DOHH2 (cell line): ENCODE measurements around the gene MAK.

ENCODE experiments used
- CTCF ChIP-seq: fragments of 200-600 bp; sonication (generic); IDR thresholded peaks from one replicate; pipeline ENCODE4 v1.5.1; 2014; ENCODE audit warnings: antibody characterized with exemption, mild to moderate bottlenecking, low read depth, low read length; ENCODE audit not compliant: poor library complexity, severe bottlenecking
- EZH2phosphoT487 ChIP-seq: fragments of 200-600 bp; sonication (generic); IDR thresholded peaks from 2 replicates; pipeline ENCODE4 v1.6.1; 2017; ENCODE audit warnings: borderline replicate concordance, mild to moderate bottlenecking, antibody characterized with exemption, low read length, moderate library complexity, mixed read lengths

- TF ChIP-seq CTCF (peak; percentile 62), EZH2phosphoT487 (no peak)
Measured at GRCh38 chr6:10759312-10759839, 79.0 kb downstream of the MAK start.
